ENCODE measurements around the gene PTGFRN. TPM values are rescaled to one million over a fixed set of nuclear protein-coding genes. Genes with fewer than 3 reads are reported as not detected.
"Not testable (repeated sequence)": the region's sequence is repeated elsewhere in the genome, so short reads cannot be mapped to it uniquely, and the experiment has no call there.

PTGFRN gene
- total and polyA plus RNA-seq, 7 donors: 0.79 to 8.1 (median 2.3) TPM

DNA sequence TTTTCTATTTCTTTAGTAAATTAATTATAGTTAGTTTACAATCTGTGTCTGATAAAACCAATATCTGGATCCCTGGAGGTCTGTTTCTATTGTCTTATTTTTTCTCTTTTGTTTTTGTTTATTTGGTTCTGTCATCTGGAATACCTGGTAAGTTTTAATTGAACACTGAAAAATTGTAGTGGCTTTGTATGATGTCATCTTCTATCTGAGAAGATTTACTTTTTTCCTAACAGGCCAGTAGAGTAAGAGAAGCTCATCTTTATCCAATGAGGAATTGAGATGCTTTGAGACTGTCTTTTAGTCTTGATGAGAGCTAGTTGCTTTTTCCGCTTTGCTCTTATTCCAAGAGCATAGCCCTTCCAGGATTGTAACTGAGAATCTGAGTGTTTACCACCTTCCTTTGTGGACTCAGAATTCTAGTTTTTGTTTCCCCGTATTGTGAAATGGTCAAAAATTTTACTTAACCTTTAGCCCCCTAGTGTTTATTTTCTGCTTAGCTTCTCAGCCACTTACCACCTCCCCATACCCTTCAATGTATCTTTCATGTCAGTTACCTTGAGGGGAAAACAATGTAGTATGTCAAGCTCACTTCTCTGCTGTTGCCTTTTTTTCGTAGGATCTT lies 25.0 kb downstream of the PTGFRN start:
- TF ChIP-seq, protein P1, sequence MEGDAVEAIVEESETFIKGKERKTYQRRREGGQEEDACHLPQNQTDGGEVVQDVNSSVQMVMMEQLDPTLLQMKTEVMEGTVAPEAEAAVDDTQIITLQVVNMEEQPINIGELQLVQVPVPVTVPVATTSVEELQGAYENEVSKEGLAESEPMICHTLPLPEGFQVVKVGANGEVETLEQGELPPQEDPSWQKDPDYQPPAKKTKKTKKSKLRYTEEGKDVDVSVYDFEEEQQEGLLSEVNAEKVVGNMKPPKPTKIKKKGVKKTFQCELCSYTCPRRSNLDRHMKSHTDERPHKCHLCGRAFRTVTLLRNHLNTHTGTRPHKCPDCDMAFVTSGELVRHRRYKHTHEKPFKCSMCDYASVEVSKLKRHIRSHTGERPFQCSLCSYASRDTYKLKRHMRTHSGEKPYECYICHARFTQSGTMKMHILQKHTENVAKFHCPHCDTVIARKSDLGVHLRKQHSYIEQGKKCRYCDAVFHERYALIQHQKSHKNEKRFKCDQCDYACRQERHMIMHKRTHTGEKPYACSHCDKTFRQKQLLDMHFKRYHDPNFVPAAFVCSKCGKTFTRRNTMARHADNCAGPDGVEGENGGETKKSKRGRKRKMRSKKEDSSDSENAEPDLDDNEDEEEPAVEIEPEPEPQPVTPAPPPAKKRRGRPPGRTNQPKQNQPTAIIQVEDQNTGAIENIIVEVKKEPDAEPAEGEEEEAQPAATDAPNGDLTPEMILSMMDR (IDR thresholded peaks at IDR 0.05): peak; percentile 17
- intact Hi-C loops (cut with DNase I): no loop called here
- no peak overlapping the region for H3K27ac ChIP-seq
- ATAC-seq: no peak
- H3K36me3 ChIP-seq (ENCODE audit: insufficient read depth in 1 of 2, low read depth in 1 of 2): no peaks in the 10 kb centered on the region
- no peaks in the 10 kb centered on the region for H3K9me3 ChIP-seq
- 46 to 73% (median 49%) methylated on average over 3 of the region's 3 CpGs for WGBS, 3 donors
- no peaks in the 10 kb centered on the region for H3K4me1 ChIP-seq
- DNase-seq: no peak
- no peaks in the 10 kb centered on the region for H3K27me3 ChIP-seq (ENCODE audit: insufficient read depth in 3 of 3, low read length in 2 of 3)
- no peak overlapping the region for H3K4me3 ChIP-seq

DNA sequence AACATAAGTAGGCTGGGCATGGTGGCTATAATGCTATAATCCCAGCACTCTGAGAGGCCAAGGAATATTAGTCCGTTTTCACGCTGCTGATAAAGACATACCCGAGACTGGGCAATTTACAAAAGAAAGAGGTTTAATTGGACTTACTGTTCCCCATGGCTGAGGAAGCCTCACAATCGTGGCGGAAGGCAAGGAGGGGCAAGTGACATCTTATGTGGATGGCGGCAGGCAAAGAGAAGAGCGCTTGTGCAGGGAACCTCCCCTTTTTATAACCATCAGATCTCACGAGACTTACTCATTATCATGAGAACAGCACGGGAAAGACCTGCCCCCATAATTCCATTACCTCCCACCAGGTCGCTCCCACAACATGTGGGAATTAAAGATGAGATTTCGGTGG lies 28.5 kb downstream of the PTGFRN start:
- no peak overlapping the region for H3K27ac ChIP-seq
- TF ChIP-seq, protein P1 (IDR thresholded peaks at IDR 0.05): no peak
- no peaks in the 10 kb centered on the region for H3K36me3 ChIP-seq (ENCODE audit: insufficient read depth in 1 of 2, low read depth in 1 of 2)
- no peaks in the 10 kb centered on the region for H3K27me3 ChIP-seq (ENCODE audit: insufficient read depth in 3 of 3, low read length in 2 of 3)
- WGBS, 3 donors: 92 to 93% (median 92%) methylated on average over 11 of the region's 11 CpGs
- no peaks in the 10 kb centered on the region for H3K9me3 ChIP-seq
- no peak overlapping the region for H3K4me3 ChIP-seq
- no peaks in the 10 kb centered on the region for H3K4me1 ChIP-seq
- intact Hi-C loops (cut with DNase I): no loop called here
- ATAC-seq (no peak), DNase-seq (no peak)

DNA sequence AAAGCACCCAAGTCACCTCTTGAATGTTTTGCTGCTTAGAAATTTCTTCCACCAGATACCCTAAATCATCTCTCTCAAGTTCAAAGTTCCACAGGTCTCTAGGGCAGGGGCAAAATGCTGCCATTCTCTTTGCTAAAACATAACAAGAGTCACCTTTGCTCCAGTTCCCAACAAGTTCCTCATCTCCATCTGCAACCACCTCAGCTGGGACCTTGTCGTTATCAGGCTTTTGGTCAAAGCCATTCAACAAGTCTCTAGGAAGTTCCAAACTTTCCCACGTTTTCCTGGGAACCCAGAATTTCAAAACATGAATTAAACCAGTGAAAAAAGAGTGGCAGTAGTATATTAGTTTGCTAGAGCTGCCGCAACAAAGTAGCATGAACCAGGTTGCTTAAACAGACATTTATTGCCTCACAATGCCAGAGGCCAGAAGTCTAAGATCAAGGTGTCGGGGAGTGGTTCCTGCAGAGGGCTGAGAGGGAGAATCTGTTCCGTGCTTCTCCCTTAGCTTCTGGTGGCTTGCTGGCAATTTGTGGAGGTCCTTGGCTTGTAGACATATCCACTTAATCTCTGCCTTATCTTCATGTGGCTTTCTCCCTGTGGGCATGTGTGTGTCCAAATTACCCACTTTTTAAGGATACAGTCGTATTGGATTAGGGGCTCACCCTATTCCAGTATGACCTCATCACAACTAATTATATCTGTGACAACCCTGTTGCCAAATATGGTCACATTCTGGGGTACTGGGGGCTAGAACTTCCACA lies 30.2 kb downstream of the PTGFRN start:
- intact Hi-C loops (cut with DNase I); H3K27me3 ChIP-seq (ENCODE audit: insufficient read depth in 3 of 3, low read length in 2 of 3); DNase-seq; H3K4me3 ChIP-seq; ATAC-seq; H3K36me3 ChIP-seq (ENCODE audit: insufficient read depth in 1 of 2, low read depth in 1 of 2); H3K4me1 ChIP-seq; H3K27ac ChIP-seq; H3K9me3 ChIP-seq: not testable (repeated sequence)
- WGBS, 3 donors: 55 to 72% (median 67%) methylated on average over 6 of the region's 6 CpGs

DNA sequence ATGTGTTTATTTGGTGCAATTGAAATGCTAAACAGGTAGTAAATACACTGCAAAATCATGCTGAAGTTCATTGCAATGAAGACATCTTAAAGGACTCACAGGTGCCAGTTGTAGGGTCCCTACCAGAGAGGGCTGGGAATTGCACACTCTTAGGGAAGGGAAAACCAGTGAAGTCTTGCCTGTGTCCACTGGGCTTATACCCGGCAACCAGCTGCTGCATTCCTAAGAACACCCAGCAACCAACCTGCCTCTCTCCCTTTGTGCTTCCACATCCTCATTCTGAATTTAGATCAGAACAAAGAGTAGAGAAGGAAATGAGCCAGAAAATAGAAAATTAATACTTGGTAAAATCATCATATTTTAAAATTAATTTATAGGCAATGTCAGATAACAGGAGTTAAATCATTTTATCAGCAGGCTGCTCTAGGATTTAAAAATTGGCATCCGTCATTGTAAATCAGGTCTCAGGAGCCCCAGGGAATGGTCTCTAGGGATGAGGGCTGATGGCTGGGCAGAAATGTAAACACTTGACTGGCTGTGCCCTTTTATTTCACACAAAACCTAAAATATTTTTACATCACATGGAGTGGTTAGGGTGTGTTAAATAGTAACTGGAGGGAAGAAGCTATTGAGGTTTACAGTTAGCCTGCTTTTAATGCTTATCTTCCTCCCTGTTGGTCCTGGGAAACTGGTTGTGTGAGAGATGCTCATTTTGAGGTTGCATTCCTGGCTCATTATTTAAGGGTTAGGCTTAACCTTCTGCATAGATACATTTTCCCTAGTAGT lies 31.3 kb downstream of the PTGFRN start:
- H3K27me3 ChIP-seq (ENCODE audit: insufficient read depth in 3 of 3, low read length in 2 of 3): peaks cover 0 to 5% (median 0%) of the 10 kb centered on the region in 3 donors
- no peak overlapping the region for H3K4me3 ChIP-seq
- intact Hi-C loops (cut with DNase I): no loop called here
- no peak for DNase-seq
- no peaks in the 10 kb centered on the region for H3K4me1 ChIP-seq
- TF ChIP-seq, protein P1 (IDR thresholded peaks at IDR 0.05): no peak
- no peaks in the 10 kb centered on the region for H3K9me3 ChIP-seq
- ATAC-seq: no peak
- H3K36me3 ChIP-seq (ENCODE audit: insufficient read depth in 1 of 2, low read depth in 1 of 2): no peaks in the 10 kb centered on the region
- no peak overlapping the region for H3K27ac ChIP-seq
- whole genome bisulfite sequencing, 3 donors: 74 to 78% (median 74%) methylated on average over 2 of the region's 2 CpGs

DNA sequence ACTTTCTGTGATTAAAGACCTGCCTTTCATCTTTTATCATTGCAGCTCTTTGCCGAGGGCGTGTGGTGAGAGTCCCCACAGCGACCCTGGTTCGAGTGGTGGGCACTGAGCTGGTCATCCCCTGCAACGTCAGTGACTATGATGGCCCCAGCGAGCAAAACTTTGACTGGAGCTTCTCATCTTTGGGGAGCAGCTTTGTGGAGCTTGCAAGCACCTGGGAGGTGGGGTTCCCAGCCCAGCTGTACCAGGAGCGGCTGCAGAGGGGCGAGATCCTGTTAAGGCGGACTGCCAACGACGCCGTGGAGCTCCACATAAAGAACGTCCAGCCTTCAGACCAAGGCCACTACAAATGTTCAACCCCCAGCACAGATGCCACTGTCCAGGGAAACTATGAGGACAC lies 32.0 kb downstream of the PTGFRN start:
- TF ChIP-seq, protein P1 (IDR thresholded peaks at IDR 0.05): no peak
- no peak overlapping the region for H3K4me3 ChIP-seq
- no peak overlapping the region for H3K27ac ChIP-seq
- no peaks in the 10 kb centered on the region for H3K36me3 ChIP-seq (ENCODE audit: insufficient read depth in 1 of 2, low read depth in 1 of 2)
- no peaks in the 10 kb centered on the region for H3K4me1 ChIP-seq
- 85 to 92% (median 88%) methylated on average over 13 of the region's 13 CpGs for WGBS, 3 donors
- intact Hi-C loops (cut with DNase I): no loop called here
- no peak for ATAC-seq
- no peaks in the 10 kb centered on the region for H3K9me3 ChIP-seq
- peaks cover 0 to 5% (median 0%) of the 10 kb centered on the region in 3 donors for H3K27me3 ChIP-seq (ENCODE audit: insufficient read depth in 3 of 3, low read length in 2 of 3)
- no peak for DNase-seq

All from psoas muscle (tissue), 8 donors.